Measurements from ENCODE around the gene TRPM6. TPM values are rescaled to one million over a fixed set of nuclear protein-coding genes. Genes with fewer than 3 reads are reported as not detected.

The TRPM6 gene
- polyA plus RNA-seq, 6 donors from 2014 or later, result not detected

- DNase-seq (no peak), ATAC-seq (ENCODE audit: low read depth in 2 of 2) (no peak)
- Mint-ChIP-seq H3K4me3 (no peak overlapping the region), H3K27me3 (peaks cover 1 to 6% (median 3%) of the 10 kb centered on the region in 3 donors), H3K4me1 (no peaks in the 10 kb centered on the region), H3K27ac (no peak overlapping the region), H3K36me3 (no peaks in the 10 kb centered on the region), H3K9me3 (peaks cover 0 to 5% (median 0%) of the 10 kb centered on the region in 7 donors)
Measured at GRCh38 chr9:74848153-74848525, 39.6 kb downstream of the TRPM6 start.

- H3K36me3 Mint-ChIP-seq, result no peaks in the 10 kb centered on the region
- no peak overlapping the region for H3K27ac Mint-ChIP-seq
- peaks cover 0 to 5% (median 0%) of the 10 kb centered on the region in 7 donors for H3K9me3 Mint-ChIP-seq
- H3K4me1 Mint-ChIP-seq, result no peaks in the 10 kb centered on the region
- no peak overlapping the region for H3K4me3 Mint-ChIP-seq
- ATAC-seq (ENCODE audit: low read depth in 2 of 2) (no peak), DNase-seq (no peak)
- H3K27me3 Mint-ChIP-seq, result peaks cover 6 to 10% (median 6%) of the 10 kb centered on the region in 3 donors
Measured at GRCh38 chr9:74847478-74848152, 40.1 kb downstream of the TRPM6 start.

GRCh38 chr9:74846766-74847165 lies 41.0 kb downstream of the TRPM6 start:
- DNase-seq, result no peak
- H3K27me3 Mint-ChIP-seq, result peaks cover 6 to 10% (median 6%) of the 10 kb centered on the region in 3 donors

GRCh38 chr9:74838351-74838750 lies 49.4 kb downstream of the TRPM6 start:
- ATAC-seq (ENCODE audit: low read depth in 2 of 2), result no peak
- no peaks in the 10 kb centered on the region for H3K4me1 Mint-ChIP-seq
- peaks cover 0 to 2% (median 0%) of the 10 kb centered on the region in 7 donors for H3K9me3 Mint-ChIP-seq
- DNase-seq, result no peak
- H3K27me3 Mint-ChIP-seq, result peaks cover 18 to 26% (median 19%) of the 10 kb centered on the region in 3 donors
- H3K4me3 Mint-ChIP-seq, result no peak overlapping the region
- H3K36me3 Mint-ChIP-seq, result no peaks in the 10 kb centered on the region
- H3K27ac Mint-ChIP-seq, result no peak overlapping the region

More at GRCh38 chr9:74846766-74847165, 41.0 kb downstream of the TRPM6 start:
- H3K27ac Mint-ChIP-seq, result no peak overlapping the region
- no peaks in the 10 kb centered on the region for H3K4me1 Mint-ChIP-seq
- H3K9me3 Mint-ChIP-seq, result peaks cover 0 to 5% (median 0%) of the 10 kb centered on the region in 7 donors
- H3K36me3 Mint-ChIP-seq, result no peaks in the 10 kb centered on the region
- H3K4me3 Mint-ChIP-seq, result no peak overlapping the region
- ATAC-seq (ENCODE audit: low read depth in 2 of 2), result no peak

GRCh38 chr9:74824654-74825053 lies 63.1 kb downstream of the TRPM6 start:
- H3K9me3 Mint-ChIP-seq, result no peaks in the 10 kb centered on the region
- H3K4me3 Mint-ChIP-seq, result no peak overlapping the region
- no peak overlapping the region for H3K27ac Mint-ChIP-seq
- peaks cover 22 to 35% (median 23%) of the 10 kb centered on the region in 3 donors for H3K27me3 Mint-ChIP-seq
- H3K36me3 Mint-ChIP-seq, result no peaks in the 10 kb centered on the region
- ATAC-seq (ENCODE audit: low read depth in 2 of 2) (no peak), DNase-seq (no peak)
- H3K4me1 Mint-ChIP-seq, result no peaks in the 10 kb centered on the region

GRCh38 chr9:74821636-74822035 lies 66.1 kb downstream of the TRPM6 start:
- H3K4me3 Mint-ChIP-seq, result no peak overlapping the region
- no peaks in the 10 kb centered on the region for H3K9me3 Mint-ChIP-seq
- no peaks in the 10 kb centered on the region for H3K4me1 Mint-ChIP-seq
- H3K27me3 Mint-ChIP-seq, result peaks cover 22 to 26% (median 24%) of the 10 kb centered on the region in 3 donors
- no peak for DNase-seq
- ATAC-seq (ENCODE audit: low read depth in 2 of 2), result no peak
- H3K27ac Mint-ChIP-seq, result no peak overlapping the region
- no peaks in the 10 kb centered on the region for H3K36me3 Mint-ChIP-seq

GRCh38 chr9:74817816-74818215 lies 69.9 kb downstream of the TRPM6 start:
- H3K36me3 Mint-ChIP-seq, result no peaks in the 10 kb centered on the region
- no peaks in the 10 kb centered on the region for H3K9me3 Mint-ChIP-seq
- no peak overlapping the region for H3K27ac Mint-ChIP-seq
- H3K27me3 Mint-ChIP-seq, result peaks cover 0 to 13% (median 10%) of the 10 kb centered on the region in 3 donors
- H3K4me3 Mint-ChIP-seq, result no peak overlapping the region
- DNase-seq (no peak), ATAC-seq (ENCODE audit: low read depth in 2 of 2) (no peak)
- peaks cover 0 to 4% (median 0%) of the 10 kb centered on the region in 3 donors for H3K4me1 Mint-ChIP-seq

GRCh38 chr9:74817281-74817810 lies 70.4 kb downstream of the TRPM6 start:
- Mint-ChIP-seq H3K4me3 (no peak overlapping the region), H3K4me1 (peaks cover 0 to 4% (median 0%) of the 10 kb centered on the region in 3 donors), H3K27ac (no peak overlapping the region), H3K36me3 (no peaks in the 10 kb centered on the region), H3K9me3 (no peaks in the 10 kb centered on the region), H3K27me3 (peaks cover 0 to 18% (median 10%) of the 10 kb centered on the region in 3 donors)
- ATAC-seq (ENCODE audit: low read depth in 2 of 2) (no peak), DNase-seq (no peak)

- H3K9me3 Mint-ChIP-seq, result no peaks in the 10 kb centered on the region
- no peak overlapping the region for H3K4me3 Mint-ChIP-seq
- H3K27ac Mint-ChIP-seq, result no peak overlapping the region
- no peaks in the 10 kb centered on the region for H3K4me1 Mint-ChIP-seq
- no peak for ATAC-seq (ENCODE audit: low read depth in 2 of 2)
- DNase-seq, result no peak
- H3K36me3 Mint-ChIP-seq, result no peaks in the 10 kb centered on the region
- peaks cover 28 to 29% (median 28%) of the 10 kb centered on the region in 3 donors for H3K27me3 Mint-ChIP-seq
Measured at GRCh38 chr9:74810200-74810599, 77.5 kb downstream of the TRPM6 start.

- Mint-ChIP-seq H3K9me3 (no peaks in the 10 kb centered on the region), H3K27me3 (peaks cover 29 to 39% (median 29%) of the 10 kb centered on the region in 3 donors), H3K27ac (no peak overlapping the region), H3K4me3 (no peak overlapping the region), H3K36me3 (no peaks in the 10 kb centered on the region), H3K4me1 (no peaks in the 10 kb centered on the region)
- DNase-seq (no peak), ATAC-seq (ENCODE audit: low read depth in 2 of 2) (no peak)
Measured at GRCh38 chr9:74804018-74804385, 83.7 kb downstream of the TRPM6 start.

GRCh38 chr9:74803376-74804017 lies 84.2 kb downstream of the TRPM6 start:
- no peak for ATAC-seq (ENCODE audit: low read depth in 2 of 2)
- H3K36me3 Mint-ChIP-seq, result no peaks in the 10 kb centered on the region
- no peaks in the 10 kb centered on the region for H3K9me3 Mint-ChIP-seq
- no peak for DNase-seq
- no peak overlapping the region for H3K27ac Mint-ChIP-seq
- H3K4me1 Mint-ChIP-seq, result no peaks in the 10 kb centered on the region
- H3K4me3 Mint-ChIP-seq, result no peak overlapping the region
- H3K27me3 Mint-ChIP-seq, result peaks cover 24 to 39% (median 25%) of the 10 kb centered on the region in 3 donors

GRCh38 chr9:74800226-74800625 lies 87.5 kb downstream of the TRPM6 start:
- H3K9me3 Mint-ChIP-seq, result no peaks in the 10 kb centered on the region

GRCh38 chr9:74795803-74796202 lies 91.9 kb downstream of the TRPM6 start:
- ATAC-seq (ENCODE audit: low read depth in 2 of 2) (no peak), DNase-seq (no peak)
- Mint-ChIP-seq H3K27me3 (peaks cover 10 to 30% (median 20%) of the 10 kb centered on the region in 3 donors), H3K27ac (no peak overlapping the region), H3K4me1 (no peaks in the 10 kb centered on the region), H3K36me3 (no peaks in the 10 kb centered on the region), H3K9me3 (no peaks in the 10 kb centered on the region), H3K4me3 (no peak overlapping the region)

More at GRCh38 chr9:74800226-74800625, 87.5 kb downstream of the TRPM6 start:
- no peaks in the 10 kb centered on the region for H3K36me3 Mint-ChIP-seq
- no peaks in the 10 kb centered on the region for H3K4me1 Mint-ChIP-seq
- H3K4me3 Mint-ChIP-seq, result no peak overlapping the region
- peaks cover 16 to 26% (median 23%) of the 10 kb centered on the region in 3 donors for H3K27me3 Mint-ChIP-seq
- DNase-seq (no peak), ATAC-seq (ENCODE audit: low read depth in 2 of 2) (no peak)
- H3K27ac Mint-ChIP-seq, result no peak overlapping the region

GRCh38 chr9:74795081-74795480 lies 92.6 kb downstream of the TRPM6 start:
- ATAC-seq (ENCODE audit: low read depth in 2 of 2), result no peak
- Mint-ChIP-seq H3K9me3 (no peaks in the 10 kb centered on the region), H3K36me3 (no peaks in the 10 kb centered on the region), H3K27ac (no peak overlapping the region), H3K4me3 (no peak overlapping the region), H3K27me3 (peaks cover 7 to 26% (median 17%) of the 10 kb centered on the region in 3 donors), H3K4me1 (no peaks in the 10 kb centered on the region)
- DNase-seq, result no peak
